GM21423 (cell line): ENCODE results near the gene TRIM68.
A peak's percentile ranks its signal among the peaks of the same experiment; 100 is the strongest.

Source experiments
- ATAC-seq: cut with Tn5 transposase; IDR thresholded peaks from one replicate; pipeline ENCODE4 v1.9.1; 2021; ENCODE audit warnings: mild to moderate bottlenecking, moderate library complexity; ENCODE audit not compliant: unreplicated experiment

The TRIM68 gene, protein sequence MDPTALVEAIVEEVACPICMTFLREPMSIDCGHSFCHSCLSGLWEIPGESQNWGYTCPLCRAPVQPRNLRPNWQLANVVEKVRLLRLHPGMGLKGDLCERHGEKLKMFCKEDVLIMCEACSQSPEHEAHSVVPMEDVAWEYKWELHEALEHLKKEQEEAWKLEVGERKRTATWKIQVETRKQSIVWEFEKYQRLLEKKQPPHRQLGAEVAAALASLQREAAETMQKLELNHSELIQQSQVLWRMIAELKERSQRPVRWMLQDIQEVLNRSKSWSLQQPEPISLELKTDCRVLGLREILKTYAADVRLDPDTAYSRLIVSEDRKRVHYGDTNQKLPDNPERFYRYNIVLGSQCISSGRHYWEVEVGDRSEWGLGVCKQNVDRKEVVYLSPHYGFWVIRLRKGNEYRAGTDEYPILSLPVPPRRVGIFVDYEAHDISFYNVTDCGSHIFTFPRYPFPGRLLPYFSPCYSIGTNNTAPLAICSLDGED

DNA sequence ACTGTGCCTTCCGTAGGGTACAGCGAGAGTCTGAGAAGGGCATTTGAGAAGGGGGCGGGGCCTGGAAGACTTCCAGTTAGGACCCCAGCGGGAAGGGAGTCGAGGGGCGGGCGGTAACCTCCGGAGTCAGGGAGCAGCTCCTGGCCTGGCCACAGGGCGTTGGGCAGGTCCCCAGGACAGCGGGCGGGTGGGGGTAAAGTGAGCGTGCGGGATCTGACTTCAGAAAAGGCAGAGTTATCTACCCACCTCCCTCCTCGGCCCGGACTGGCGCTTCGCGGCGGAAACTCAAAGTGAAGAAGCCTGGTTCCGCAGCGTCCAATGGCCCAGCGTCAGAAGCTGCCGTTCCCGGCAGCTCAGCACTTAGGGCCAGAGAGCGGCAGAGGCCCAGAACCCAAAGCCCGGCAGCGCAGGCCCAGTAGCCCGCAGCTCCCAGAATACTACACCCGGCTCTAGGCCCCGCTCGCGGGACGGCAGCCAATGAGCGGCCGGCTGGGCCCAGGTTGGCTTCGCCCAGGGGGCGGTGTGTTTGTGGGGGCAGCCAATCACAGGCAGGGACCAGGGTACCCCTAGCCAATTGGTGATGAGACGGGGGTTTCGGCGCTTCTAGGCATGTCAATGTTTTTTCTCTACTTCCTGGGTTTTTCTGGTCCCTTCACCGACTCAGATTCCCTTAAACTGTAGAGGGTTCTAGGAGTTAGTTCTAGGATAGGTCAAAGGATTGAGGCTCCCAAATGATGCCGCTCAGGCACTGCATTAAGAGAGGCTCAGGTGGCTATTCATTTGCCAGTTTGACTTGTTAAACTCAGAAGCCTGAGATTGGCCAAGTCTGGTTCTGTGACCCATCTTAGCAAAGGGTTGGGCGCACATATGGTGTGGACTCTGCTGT lies at the start of gene TRIM68:
TRIM68 (minus strand) TSS at position 451 of the 886 bp plus-strand sequence. CDS start 2,727 bp downstream, outside the sequence.
- peak; percentile 99 for ATAC-seq

DNA sequence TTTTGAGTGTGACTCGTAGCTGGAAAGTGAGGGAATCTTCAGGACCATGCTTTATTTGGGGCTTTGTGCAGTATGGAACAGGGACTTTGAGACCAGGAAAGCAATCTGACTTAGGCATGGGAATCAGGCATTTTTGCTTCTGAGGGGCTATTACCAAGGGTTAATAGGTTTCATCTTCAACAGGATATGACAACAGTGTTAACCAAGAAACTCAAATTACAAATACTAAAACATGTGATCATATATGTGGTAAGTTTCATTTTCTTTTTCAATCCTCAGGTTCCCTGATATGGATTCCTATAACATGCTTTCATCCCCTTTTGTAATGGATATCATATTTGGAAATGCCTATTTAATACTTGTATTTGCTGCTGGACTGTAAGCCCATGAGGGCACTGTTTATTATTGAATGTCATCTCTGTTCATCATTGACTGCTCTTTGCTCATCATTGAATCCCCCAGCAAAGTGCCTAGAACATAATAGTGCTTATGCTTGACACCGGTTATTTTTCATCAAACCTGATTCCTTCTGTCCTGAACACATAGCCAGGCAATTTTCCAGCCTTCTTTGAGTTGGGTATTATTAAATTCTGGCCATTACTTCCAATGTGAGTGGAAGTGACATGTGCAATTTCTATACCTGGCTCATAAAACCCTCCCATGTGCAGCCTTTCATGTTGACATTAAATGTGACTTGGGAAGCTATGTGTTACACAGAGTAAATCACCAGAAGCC lies 46.8 kb upstream of the TRIM68 start:
- no peak for ATAC-seq

DNA sequence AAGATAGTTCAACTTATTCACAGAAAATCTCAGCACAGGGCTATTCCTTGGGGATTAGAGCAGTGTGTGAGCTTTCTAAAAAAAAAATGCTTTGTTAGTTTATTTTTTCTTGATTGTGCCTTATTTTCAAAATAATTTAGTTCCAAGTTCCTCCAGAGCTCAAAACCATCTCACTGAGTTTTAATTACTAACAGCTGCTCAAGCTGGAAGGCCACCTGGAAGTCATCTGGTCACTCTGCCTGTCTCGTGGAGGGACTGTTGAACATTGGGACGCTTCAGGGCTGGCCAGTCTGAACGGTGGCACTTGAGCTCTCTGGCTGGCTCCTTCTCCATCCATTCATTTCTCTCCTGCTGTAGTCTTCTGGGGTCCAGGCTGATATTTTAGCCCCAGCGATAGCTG lies 39.7 kb upstream of the TRIM68 start:
- ATAC-seq, result no peak

DNA sequence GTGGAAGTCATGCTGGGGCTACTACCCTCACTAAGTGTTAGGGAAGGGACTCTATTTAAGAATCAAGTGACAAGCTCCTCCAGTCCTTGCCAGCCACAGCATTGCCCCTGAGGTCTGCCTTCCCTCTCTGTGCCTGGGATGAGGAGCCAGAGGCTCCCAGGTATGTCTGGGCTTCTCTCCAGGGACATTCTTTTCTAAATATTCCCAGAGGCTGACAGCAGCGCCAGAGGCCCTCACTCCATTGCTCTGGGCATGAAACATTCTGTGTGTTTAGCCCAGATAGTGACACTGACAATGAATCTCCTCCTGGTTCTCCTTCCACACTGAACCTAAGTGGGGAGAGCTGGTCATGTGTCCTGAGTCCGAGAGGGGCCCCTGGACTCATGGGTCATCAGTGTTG lies 37.9 kb upstream of the TRIM68 start:
- no peak for ATAC-seq

DNA sequence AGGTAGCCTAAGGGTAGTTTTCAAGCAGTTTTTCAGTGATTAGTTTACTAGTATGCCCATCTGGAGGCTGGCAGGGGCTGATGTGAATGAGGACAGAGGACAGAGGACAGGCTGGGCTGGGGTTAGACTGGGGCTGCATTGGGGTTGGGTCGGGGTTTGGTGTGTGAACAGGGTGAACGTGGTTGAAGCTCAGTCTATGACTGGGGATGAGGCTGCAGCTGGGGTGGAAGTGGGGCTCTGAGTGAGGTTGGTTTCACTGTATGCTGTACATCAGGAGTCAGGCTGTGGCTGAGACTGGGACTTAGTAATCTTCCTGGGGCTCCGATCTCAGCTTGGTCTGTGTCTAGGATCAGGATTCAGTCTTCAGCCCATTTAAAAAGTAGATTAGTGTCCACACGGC lies 36.2 kb upstream of the TRIM68 start:
- no peak for ATAC-seq

DNA sequence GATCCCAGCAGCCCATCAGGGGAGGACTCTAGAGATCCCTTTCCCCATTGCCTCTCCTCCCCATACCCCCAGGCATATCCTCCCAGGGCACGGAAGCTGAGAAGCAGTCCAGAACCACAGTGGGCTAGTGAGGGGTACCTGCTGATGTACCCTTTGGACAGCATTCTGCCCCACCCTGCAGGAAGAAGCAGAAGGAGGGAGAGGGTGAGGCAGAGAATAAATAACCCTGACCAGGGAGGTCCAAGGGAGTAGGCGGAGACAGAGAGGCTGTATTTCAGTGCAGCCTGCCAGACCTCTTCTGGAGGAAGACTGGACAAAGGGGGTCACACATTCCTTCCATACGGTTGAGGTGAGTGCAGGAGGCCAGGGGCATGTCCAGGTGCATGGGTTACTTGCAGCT lies 35.7 kb upstream of the TRIM68 start, which contains the start of gene OR51E1:
OR51E1 (plus strand) TSS at position 301 of the 400 bp plus-strand sequence. CDS start 8,545 bp downstream, outside the sequence.
- ATAC-seq, result no peak

DNA sequence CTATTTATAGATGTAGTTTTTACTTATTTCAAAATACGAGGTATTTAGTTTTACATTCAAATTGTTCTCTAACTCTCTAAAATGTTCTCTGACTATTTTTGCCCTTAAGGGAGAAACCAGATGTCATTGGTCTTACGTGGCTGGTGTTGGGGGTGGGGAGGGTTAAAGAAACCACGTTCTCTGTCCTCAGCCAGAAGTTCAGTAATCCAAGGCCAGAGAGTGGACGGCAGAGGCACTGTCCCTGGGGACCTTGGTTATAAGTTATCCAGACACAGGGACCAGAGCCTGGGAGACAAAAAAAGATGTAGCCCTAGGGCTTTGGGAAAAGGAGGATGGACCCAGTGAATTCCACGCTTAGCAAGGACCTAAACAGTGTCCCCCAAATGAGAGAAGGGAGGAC lies 35.0 kb upstream of the TRIM68 start:
- no peak for ATAC-seq

DNA sequence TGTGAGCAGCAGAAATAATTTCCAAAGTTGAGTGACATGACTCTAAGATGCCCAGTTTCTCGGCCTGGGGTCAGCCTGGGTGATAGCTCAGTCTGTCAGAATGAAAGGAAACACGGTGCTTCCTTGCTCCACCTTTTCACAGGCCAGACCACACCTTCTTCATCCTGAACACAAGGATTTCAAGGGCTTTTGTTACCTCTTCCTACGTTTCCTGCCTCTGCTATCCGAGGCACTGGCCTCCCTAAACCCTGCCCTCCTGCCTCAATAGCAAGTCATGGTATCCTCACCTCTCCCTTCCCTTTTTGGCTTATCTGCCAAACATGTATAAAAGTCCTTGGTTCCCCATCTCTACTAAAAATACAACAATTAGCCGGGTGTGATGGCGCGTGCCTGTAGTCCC lies 34.0 kb upstream of the TRIM68 start:
- no peak for ATAC-seq

DNA sequence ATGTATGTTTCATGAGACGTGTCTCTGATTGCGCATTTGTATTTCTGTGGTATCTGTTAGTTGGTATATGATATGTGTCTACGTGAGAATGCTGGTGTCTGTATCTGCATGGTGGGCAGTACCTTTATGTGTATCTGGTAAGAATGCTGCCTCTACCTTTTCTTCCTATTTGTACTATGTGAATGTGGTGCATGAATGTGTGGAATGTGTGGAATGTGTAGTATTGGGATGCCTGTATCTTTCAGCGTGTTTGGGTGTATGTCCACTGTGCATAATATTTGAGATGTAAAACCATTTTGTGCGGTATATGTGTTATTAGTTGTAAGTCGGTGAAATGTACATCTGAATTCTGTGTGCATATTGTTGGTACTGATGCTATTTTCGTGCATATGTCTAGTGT lies 33.5 kb upstream of the TRIM68 start:
- no peak for ATAC-seq

DNA sequence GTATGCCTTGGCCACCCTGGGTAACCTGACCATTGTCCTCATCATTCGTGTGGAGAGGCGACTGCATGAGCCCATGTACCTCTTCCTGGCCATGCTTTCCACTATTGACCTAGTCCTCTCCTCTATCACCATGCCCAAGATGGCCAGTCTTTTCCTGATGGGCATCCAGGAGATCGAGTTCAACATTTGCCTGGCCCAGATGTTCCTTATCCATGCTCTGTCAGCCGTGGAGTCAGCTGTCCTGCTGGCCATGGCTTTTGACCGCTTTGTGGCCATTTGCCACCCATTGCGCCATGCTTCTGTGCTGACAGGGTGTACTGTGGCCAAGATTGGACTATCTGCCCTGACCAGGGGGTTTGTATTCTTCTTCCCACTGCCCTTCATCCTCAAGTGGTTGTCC lies 31.9 kb upstream of the TRIM68 start:
- ATAC-seq, result no peak

DNA sequence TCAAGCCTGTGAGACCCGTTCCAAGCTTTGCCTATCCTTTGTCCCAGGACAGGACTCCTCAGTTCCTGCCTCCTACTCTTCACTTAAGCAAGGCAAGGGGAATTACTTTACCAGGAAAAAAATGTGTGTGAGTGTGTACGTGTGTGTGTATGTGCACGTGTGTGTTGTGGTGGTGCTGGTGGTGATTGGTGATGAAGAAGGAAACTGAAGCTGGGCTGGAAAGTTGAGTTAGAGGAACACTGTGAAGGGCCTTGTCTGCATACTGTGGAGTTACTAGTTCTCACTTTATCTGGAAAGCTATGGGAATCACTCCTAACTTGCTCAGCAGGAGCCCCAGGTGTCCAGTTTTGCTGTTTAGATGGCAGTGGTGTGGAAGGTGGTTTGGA lies 29.6 kb upstream of the TRIM68 start:
- ATAC-seq, result no peak

DNA sequence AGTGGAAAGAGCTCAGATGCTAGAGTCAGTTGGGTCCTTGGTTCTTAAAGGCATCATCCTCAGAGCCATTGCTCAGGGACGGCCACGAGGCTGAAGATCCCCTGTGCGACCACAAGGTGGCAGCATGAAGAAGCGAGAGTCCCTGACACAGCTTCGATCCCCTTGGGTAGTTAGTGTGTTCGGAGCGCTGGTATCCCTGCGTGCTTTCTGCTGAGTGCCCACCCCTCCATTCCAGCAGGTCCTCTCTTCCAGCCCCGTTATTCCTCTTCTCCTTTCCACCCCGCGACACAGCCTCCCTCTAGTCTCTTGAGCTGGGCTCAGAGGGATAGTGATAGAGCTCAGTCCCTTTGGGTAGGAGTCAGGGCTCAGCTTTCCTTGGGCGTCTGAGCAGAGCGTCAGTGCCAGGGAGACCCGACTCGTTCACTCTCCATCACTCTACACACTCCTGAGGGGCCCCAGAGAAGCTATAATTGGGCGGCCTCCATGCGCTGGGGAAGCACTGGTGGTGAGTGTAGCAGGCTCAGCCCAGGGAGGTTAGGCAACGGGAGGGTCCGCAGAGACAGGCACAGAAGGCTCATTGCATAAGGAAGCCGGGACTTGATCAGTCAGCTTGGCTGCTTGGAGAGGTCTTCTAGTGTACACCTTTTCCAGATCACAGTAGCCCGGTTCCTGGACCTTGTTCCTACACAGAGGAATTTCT lies 29.1 kb upstream of the TRIM68 start, which contains the start of gene OR51D1:
OR51D1 (plus strand) TSS at position 516 of the 700 bp plus-strand sequence. CDS start 2,314 bp downstream, outside the sequence.
- ATAC-seq, result peak; percentile 92

DNA sequence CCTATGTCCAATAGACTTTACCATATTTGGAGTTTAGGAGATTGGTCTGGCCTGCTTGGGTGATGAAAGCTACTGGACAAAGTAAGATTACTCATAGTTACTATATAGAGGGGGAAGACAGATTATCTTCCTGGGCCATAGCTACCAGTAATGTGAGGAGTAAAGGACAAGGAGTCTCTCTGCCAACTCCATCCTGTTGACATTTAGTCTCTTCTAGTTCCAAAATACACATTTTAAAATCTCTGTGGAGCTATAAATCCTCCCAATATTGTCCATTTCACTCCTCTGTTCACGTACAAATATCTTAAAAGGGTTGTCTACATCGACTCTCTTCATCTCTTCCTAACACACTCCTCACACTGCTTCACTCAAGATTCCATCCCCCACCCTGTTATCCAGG lies 28.1 kb upstream of the TRIM68 start:
- no peak for ATAC-seq

DNA sequence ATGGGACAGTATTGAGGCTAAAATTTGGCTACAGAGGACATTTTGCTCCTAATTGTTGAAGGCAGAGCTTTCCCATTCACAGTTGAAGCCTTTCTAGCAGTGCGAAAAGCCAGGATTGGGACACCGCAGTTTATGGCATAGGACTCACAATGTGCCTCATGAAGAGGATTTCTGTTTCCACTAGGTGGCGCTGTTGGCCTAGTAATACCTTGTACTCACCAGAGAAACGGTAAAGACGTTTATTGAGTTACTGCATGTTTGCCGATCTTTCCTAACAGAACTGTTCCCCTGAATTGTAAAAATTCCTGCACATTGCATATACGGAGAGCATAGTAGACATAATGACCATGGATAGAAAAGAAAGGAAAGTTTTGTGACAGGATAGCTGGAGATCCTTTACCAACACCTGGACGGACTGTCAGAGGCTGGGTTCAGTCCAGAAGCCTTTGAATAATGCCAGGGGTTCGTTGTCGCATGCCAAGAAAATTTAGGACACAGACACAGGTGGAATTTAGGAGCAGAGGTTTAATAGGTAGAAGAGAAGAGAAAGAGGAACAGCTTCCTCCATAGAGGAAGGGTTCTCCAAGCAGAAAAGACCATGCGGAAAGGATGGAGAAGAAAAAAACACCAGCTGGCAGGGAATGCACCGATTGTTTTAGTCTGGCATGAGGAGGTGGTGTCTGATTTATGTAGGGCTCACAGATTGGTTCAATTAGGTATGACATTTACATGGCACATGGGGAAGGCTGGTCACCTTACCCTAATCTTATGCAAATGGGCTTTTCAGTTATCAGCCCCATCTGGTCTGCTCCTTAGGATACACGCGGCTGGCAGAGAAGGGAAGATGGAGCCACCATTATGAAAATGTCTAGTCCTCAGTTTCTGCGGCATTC lies 18.4 kb upstream of the TRIM68 start:
- ATAC-seq, result no peak

DNA sequence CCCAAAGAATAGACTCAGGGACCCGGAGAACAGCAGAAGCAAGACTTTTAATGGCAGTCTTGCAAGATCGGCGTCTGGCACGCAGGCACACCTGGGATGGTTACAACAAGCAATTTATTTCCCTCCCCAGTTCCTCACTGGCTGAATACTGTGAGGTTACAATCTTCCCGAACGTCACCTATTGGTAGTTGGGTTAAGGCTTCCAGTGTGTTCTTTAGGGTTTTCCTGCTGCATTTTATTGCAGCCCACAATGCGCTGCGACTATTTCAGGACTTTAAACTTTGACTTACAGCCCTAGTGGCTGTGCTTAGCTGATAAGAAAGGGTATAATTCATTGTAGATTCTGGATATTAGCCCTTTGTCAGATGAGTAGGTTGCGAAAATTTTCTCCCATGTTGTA lies 11.5 kb upstream of the TRIM68 start:
- no peak for ATAC-seq

DNA sequence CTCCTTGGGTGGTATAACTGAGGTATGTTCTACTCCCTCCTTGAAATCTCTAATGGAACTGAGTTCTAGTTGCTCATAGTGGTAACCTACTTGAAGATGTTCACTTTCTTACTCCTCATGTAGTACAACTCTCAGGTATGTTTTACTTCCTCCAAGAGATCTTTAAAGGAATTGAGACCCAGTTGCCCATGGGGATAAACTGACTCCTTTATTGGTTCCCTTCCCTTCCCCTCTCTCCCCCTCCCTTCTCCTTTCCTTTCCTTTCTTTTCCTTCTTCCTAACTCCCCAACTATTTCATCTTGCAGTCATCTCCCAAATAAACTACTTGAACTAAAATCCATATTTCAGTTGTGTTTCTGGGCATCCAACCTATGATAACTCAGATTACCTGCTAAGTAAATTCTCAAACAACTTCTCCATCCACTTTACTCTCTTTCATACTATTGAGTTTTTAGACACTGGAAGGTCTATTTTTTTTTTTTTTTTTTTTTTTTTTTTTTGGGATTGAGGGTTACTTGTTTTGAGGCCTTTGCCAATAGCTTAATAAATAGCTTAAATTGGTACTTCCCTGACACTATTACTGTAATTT lies 7.9 kb upstream of the TRIM68 start:
- ATAC-seq, result no peak

DNA sequence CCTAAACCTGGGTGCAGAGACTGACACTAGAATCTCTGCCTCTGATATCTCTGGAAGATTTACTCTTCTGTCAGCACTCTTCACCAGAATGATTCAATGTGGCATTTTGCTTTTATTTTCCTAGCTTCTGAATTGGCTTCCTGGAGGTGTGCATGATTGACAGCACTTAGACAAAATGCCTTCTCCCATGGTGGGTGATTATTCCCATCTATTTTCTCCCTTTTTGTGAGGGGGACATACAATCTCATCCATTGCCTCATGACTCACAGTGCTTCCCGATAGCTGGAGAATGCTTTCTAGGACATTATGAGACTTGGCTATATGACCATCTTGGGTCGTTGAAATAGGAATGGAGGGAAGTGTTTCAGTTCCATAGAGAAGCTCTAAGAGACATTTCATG lies 4.0 kb upstream of the TRIM68 start:
- no peak for ATAC-seq

DNA sequence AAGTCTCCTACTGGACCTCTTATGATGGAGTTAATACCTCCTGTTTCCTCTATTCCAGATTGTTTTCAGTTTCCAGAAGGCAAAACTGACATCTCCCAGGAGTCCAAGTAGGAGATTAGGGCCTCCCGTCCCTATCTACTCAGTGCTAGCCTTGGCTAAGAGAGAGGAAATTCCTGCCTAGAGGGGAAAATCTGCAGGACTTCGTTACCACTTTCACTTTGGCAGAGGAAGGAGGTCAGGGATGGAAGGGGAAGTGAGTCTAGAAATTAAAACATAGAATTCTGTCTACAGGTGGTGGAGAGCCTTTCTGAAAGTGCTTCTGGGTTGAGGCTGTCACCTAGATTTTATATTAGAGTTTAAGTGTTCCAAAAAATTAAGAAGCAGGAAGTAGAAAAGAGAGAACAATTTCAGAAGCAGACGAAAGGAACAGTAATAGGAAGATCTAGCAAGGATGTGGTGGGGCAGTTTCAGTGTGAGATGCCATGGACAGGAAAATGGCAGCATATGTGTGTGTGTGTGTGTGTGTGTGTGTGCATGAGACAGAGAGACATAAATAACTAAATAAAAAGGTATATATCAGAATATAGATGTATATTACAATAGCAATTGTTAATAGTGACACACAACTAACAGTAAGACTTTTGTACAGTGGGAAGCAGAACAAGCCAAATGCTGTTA lies 2.4 kb upstream of the TRIM68 start:
- ATAC-seq, result no peak
